Heart right ventricle (tissue), 16 donors: ENCODE data around the gene SNPH. TPM values are rescaled to one million over a fixed set of nuclear protein-coding genes. Genes with fewer than 3 reads are reported as not detected.

ENCODE experiments used
- ATAC-seq, 8 donors: fragments of 200-7000 bp; cut with Tn5 transposase; one replicate each; pipeline ENCODE4 v1.9.1; 2020; ENCODE audit warnings: mild to moderate bottlenecking in 8 of 8, moderate library complexity in 8 of 8, moderate number of reproducible peaks in 1 of 8
- DNase-seq, 2 donors: peaks; one replicate each; pipeline ENCODE4 v3.0.0-alpha.2; 2020
- H3K27ac ChIP-seq, 10 donors: fragments of 200-600 bp; sonication (generic) in 2 of 10; one replicate each; pipeline versions ENCODE4 v1.5.0 to v1.8.0; 2020 to 2022; ENCODE audit warnings: mild to moderate bottlenecking in 3 of 10
- H3K27me3 ChIP-seq, 7 donors: fragments of 200-600 bp; one replicate each; pipeline ENCODE4 v1.8.0; 2021 to 2022; ENCODE audit warnings: mild to moderate bottlenecking in 2 of 7
- H3K36me3 ChIP-seq, 9 donors: fragments of 200-600 bp; sonication (generic) in 1 of 9; one replicate each; pipeline versions ENCODE4 v1.5.0 to v1.8.0; 2020 to 2022; ENCODE audit warnings: mild to moderate bottlenecking in 2 of 9
- H3K4me1 ChIP-seq, 9 donors: fragments of 200-600 bp; sonication (generic) in 1 of 9; one replicate each; pipeline versions ENCODE4 v1.5.0 to v1.8.0; 2020 to 2022; ENCODE audit warnings: mild to moderate bottlenecking in 4 of 9
- H3K4me3 ChIP-seq, 10 donors: fragments of 200-600 bp; sonication (generic) in 2 of 10; one replicate each; pipeline versions ENCODE4 v1.5.0 to v1.8.0; 2020 to 2022; ENCODE audit warnings: mild to moderate bottlenecking in 7 of 10, moderate library complexity in 2 of 10
- H3K9me3 ChIP-seq, 11 donors: fragments of 200-600 bp in 10 of 11; sonication (generic) in 2 of 11; one replicate each; pipeline versions ENCODE4 v1.5.0 to v1.8.0; 2013 to 2022; ENCODE audit warnings: mild to moderate bottlenecking in 2 of 11, control low read depth in 1 of 11, moderate library complexity in 1 of 11
- CTCF ChIP-seq, 9 donors: fragments of 200-600 bp; sonication (generic) in 2 of 9; IDR thresholded peaks; one replicate each; pipeline versions ENCODE4 v1.5.0 to v1.8.0; 2021 to 2022; ENCODE audit warnings: antibody characterized with exemption in 9 of 9, mild to moderate bottlenecking in 5 of 9, moderate library complexity in 1 of 9
- WGBS, 2 donors: extraction: QIAGEN DNeasy Blood & Tissue Kit; methylation state at CpG; one replicate each; pipeline ENCODE4 v1.1.7; 2013; ENCODE audit warnings: inconsistent platforms in 1 of 2; 5-methylcytosine and 5-hydroxymethylcytosine counted together
- intact Hi-C, 10 donors: fragments of 100-400 bp; cut with DNase I; formaldehyde crosslinking; loops; one replicate each; pipeline versions ENCODE4 v1.11.1 to v1.14.2; 2022
- polyA plus RNA-seq, 2 donors: library from polyadenylated mRNA; stranded (reverse); fragments of 200-250 nt; gene quantifications; one replicate each; pipeline ENCODE4 v1.2.3, GENCODE V29; 2013
- total RNA-seq, 10 donors: library from RNA; stranded (reverse); fragmentation: NEBNext Ultra II Directional in 3 of 10; extraction: Animal tissue kit (Norgen Biotek cat#: 25700) in 3 of 10; gene quantifications; one replicate each; pipeline versions ENCODE4 v1.2.1 to v1.2.4, GENCODE V29; 2021 to 2023
- donor health status: Arrhythmogenic right ventricular cardiomyopathy.
- donor health status: ischemic (EF 13 %, LVEDD 7.1; RV severe dilation, severe dysfunction).
- donor health status: healthy with polysubstance abuse.
- donor health status: DM: no; HTN: yes; CAD: no.
- donor health status: DM: no; HTN: no; CAD: no.
- donor health status: ischemic (EF 25% LVEDD 6.9; RV normal size, moderate dysfunction).
- donor health status: ischemic (EF 25% LVEDD 5.7; RV mildly dilated, moderate dysfunction).
- donor health status: healthy.
- donor health status: DM: yes; HTN: yes; CAD: no.
- donor health status: Ischemic cardiomyopathy.
- donor health status: ischemic (EF 35%, LVEDD 5.7; RV mildly dilated, moderate dysfunction).
- donor health status: nonischemic (EF 11% LVEDD 7.7; RV severe dilation, severe dysfunction).
- donor health status: DM: yes; HTN: yes; CAD: no.
- donor health status: PGD.
- donor health status: ischemic (EF 29% LVEDD 5.4; RV normal size, mild dysfunction).
- donor health status: nonischemic (EF 23%, LVEDD 6.1; RV moderate dilation, normal function).

The SNPH gene
- total and polyA plus RNA-seq, 12 donors = 1.5 to 14.3 (median 9.9) TPM

- ATAC-seq (peak; percentile 16 to 77 (median 70)), DNase-seq (no peak)
- peak overlapping the region in 8 of 10 donors; percentile 19 to 65 (median 51) for H3K27ac ChIP-seq
- no peaks in the 10 kb centered on the region for H3K27me3 ChIP-seq
- H3K9me3 ChIP-seq = no peaks in the 10 kb centered on the region
- peaks cover 0 to 25% (median 13%) of the 10 kb centered on the region in 9 donors for H3K4me1 ChIP-seq
- 64 to 70% methylated on average over 7 of the region's 7 CpGs for WGBS, 2 donors
- H3K4me3 ChIP-seq = no peak overlapping the region
- H3K36me3 ChIP-seq = peaks cover 0 to 6% (median 0%) of the 10 kb centered on the region in 9 donors
- TF ChIP-seq CTCF (IDR thresholded peaks at IDR 0.05) = no peak
- intact Hi-C loops = no loop called here
These were observed 15.4 kb downstream of the SNPH start for GRCh38 chr20:1281279-1282057.

- Histone ChIP-seq H3K36me3 (peaks cover 0 to 6% (median 0%) of the 10 kb centered on the region in 9 donors), H3K27me3 (no peaks in the 10 kb centered on the region), H3K9me3 (no peaks in the 10 kb centered on the region), H3K4me1 (peaks cover 0 to 29% (median 18%) of the 10 kb centered on the region in 9 donors), H3K4me3 (no peak overlapping the region), H3K27ac (no peak overlapping the region)
- 72 to 76% methylated on average over 3 of the region's 3 CpGs for WGBS, 2 donors
- DNase-seq (no peak), ATAC-seq (no peak)
- no peak for TF ChIP-seq CTCF (IDR thresholded peaks at IDR 0.05)
- intact Hi-C loops = no loop called here
These were observed 16.9 kb downstream of the SNPH start for GRCh38 chr20:1282966-1283365.

- Histone ChIP-seq H3K9me3 (no peaks in the 10 kb centered on the region), H3K27me3 (no peaks in the 10 kb centered on the region), H3K36me3 (peaks cover 0 to 6% (median 0%) of the 10 kb centered on the region in 9 donors), H3K4me1 (peaks cover 0 to 33% (median 18%) of the 10 kb centered on the region in 9 donors), H3K27ac (no peak overlapping the region), H3K4me3 (no peak overlapping the region)
- intact Hi-C loops = no loop called here
- TF ChIP-seq CTCF (IDR thresholded peaks at IDR 0.05) = no peak
- no peak for ATAC-seq
- no peak for DNase-seq
- 85 to 89% methylated on average over 9 of the region's 9 CpGs for WGBS, 2 donors
These were observed 17.7 kb downstream of the SNPH start for GRCh38 chr20:1283522-1284510.
